ENCODE results near the gene SDHAF3. TPM values are rescaled to one million over a fixed set of nuclear protein-coding genes. Genes with fewer than 3 reads are reported as not detected.
"Not testable (repeated sequence)": the region's sequence is repeated elsewhere in the genome, so short reads cannot be mapped to it uniquely, and the experiment has no call there.

The SDHAF3 gene
- total RNA-seq, 1 experiment from 2014 or later = 63.4 TPM

DNA sequence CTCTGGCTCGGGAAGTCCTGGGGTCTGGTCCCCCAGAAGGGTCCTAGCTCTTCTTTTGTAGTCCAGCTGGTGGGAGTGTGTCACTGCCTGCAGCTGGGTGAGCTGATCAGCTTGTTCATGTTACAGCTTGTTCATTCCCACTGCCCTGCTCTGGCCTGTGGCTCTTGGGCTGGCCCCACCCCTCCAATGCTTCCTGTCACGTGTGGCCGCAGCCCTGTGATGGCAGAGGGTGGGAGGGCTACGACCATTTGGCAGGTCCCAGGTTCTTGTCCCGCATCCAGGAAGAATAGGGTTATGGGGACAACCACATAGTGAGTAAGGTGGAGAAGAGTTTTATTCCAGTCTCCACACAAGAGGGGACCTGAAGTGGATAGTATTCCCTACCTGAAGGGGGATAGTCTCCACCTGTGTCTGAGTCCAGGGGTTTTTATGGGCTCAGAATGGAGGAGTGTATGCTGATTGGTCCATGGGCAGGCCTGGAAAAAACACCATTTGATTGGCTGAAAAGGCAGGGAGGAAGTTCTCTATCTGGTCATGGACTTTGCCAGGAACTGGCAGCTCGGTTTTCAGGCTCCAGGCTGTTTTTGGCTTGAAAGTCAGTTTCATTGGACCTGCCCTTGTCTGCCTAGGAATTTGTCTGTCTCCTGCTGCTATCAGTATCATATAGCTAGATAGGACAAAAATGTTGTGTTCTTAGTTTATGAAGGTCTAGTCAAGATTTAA, 13.1 kb downstream of the SDHAF3 start:
- no peak for DNase-seq
- Histone ChIP-seq H4K20me1 (ENCODE audit: insufficient read depth, low read depth, low read length) (no peaks in the 10 kb centered on the region), H3K27ac (ENCODE audit: low read length) (no peak overlapping the region), H3K4me1 (ENCODE audit: low read length) (no peaks in the 10 kb centered on the region), H3K4me2 (ENCODE audit: low read depth, low read length, poor library complexity, severe bottlenecking) (no peak overlapping the region), H3K27me3 (ENCODE audit: low read length) (no peaks in the 10 kb centered on the region), H3K36me3 (ENCODE audit: insufficient read depth, low read length) (0 out of 2 replicates have a peak, but pooled peaks cover 10% of the 10 kb centered on the region), H3K9ac (ENCODE audit: low read length) (no peak overlapping the region), H3K9me2 (replicated peaks; ENCODE audit: insufficient read depth, low read length) (no peaks in the 10 kb centered on the region), H3K9me3 (ENCODE audit: low read length) (no peaks in the 10 kb centered on the region), H2AFZ (ENCODE audit: low read length) (no peak overlapping the region), H3K79me2 (ENCODE audit: low read length) (peaks cover 99% of the 10 kb centered on the region), H3K4me3 (ENCODE audit: low read length) (no peak overlapping the region)

DNA sequence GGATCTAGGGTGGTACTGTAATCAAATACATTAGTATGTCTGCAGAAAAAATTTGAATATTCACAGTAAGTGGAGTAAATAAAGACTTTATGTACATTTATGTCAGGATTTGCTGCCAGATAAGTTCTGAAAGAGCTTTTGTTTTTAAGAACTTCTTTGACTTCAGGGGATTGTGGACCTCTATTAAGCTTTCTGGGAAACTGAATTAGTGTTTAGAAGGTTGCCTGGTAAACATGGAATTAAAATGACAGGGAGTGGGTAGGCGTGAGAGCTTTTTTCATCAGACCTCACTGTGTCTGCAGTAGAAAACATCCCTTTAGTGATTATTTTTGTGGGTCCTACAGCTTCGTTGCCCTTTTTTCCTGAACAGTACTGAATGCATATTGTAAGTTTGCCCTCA, 15.7 kb downstream of the SDHAF3 start:
- Histone ChIP-seq H3K9ac (ENCODE audit: low read length) (no peak overlapping the region), H3K4me2 (ENCODE audit: low read depth, low read length, poor library complexity, severe bottlenecking) (no peak overlapping the region), H3K4me3 (ENCODE audit: low read length) (no peak overlapping the region), H4K20me1 (ENCODE audit: insufficient read depth, low read depth, low read length) (no peaks in the 10 kb centered on the region), H3K4me1 (ENCODE audit: low read length) (no peaks in the 10 kb centered on the region), H3K27me3 (ENCODE audit: low read length) (no peaks in the 10 kb centered on the region), H2AFZ (ENCODE audit: low read length) (no peak overlapping the region), H3K36me3 (ENCODE audit: insufficient read depth, low read length) (peaks cover 32% of the 10 kb centered on the region), H3K9me3 (ENCODE audit: low read length) (peaks cover 4% of the 10 kb centered on the region; the same call in 1 of the 2 replicates), H3K27ac (ENCODE audit: low read length) (no peak overlapping the region), H3K9me2 (replicated peaks; ENCODE audit: insufficient read depth, low read length) (no peaks in the 10 kb centered on the region), H3K79me2 (ENCODE audit: low read length) (peaks cover 98% of the 10 kb centered on the region)
- DNase-seq = no peak

DNA sequence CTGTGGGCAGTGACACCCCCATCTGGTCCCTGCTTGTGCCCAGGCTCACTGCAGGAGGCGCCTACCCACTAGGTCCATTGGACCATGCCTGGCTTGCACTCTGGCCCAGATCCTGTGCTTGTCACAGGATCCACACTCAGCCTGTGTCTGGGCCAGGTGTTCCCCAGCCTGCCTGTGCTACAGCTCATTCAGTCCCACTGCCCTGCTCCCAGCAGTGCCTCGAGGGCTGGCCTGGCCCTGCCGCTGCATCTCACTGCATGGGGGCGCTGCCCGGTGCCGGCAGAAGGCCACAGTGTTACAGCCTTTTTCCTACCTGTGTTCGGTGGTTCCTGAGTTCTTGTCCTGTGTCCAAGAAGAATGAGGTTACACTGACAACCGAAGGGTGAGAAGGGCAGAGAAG, 21.3 kb downstream of the SDHAF3 start:
- Histone ChIP-seq H3K79me2 (ENCODE audit: low read length) (peaks cover 78% of the 10 kb centered on the region), H3K9me2 (replicated peaks; ENCODE audit: insufficient read depth, low read length) (no peaks in the 10 kb centered on the region), H4K20me1 (ENCODE audit: insufficient read depth, low read depth, low read length) (no peaks in the 10 kb centered on the region), H3K4me1 (ENCODE audit: low read length) (no peaks in the 10 kb centered on the region), H3K9ac (ENCODE audit: low read length) (no peak overlapping the region), H3K36me3 (ENCODE audit: insufficient read depth, low read length) (peaks cover 42% of the 10 kb centered on the region), H3K4me2 (ENCODE audit: low read depth, low read length, poor library complexity, severe bottlenecking) (no peak overlapping the region), H3K4me3 (ENCODE audit: low read length) (no peak overlapping the region), H3K27ac (ENCODE audit: low read length) (no peak overlapping the region), H3K9me3 (ENCODE audit: low read length) (peaks cover 18% of the 10 kb centered on the region), H3K27me3 (ENCODE audit: low read length) (no peaks in the 10 kb centered on the region), H2AFZ (ENCODE audit: low read length) (no peak overlapping the region)
- DNase-seq = no peak

DNA sequence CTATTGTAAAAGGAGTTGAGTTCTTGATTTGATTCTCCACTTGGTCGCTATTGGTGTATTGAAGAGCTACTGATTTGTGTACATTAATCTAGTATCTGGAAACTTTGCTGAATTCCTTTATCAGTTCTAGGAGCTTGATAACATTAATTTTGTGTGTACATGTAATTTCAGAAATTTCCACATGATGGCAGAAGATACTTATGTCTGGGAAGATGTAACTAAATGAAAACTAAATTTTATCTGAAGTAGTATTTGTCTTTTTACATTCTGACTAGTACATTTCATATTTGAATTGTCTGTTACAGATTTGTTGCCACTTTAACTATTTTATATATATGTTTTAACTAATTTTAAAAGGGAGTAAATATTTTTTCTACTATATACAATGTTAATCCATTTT, 27.6 kb downstream of the SDHAF3 start:
- Histone ChIP-seq H3K27me3 (ENCODE audit: low read length) (no peaks in the 10 kb centered on the region), H3K4me3 (ENCODE audit: low read length) (no peak overlapping the region), H3K9me2 (replicated peaks; ENCODE audit: insufficient read depth, low read length) (no peaks in the 10 kb centered on the region), H3K4me1 (ENCODE audit: low read length) (no peaks in the 10 kb centered on the region; the same call in 1 of the 2 replicates), H3K27ac (ENCODE audit: low read length) (no peak overlapping the region), H3K9ac (ENCODE audit: low read length) (no peak overlapping the region), H3K79me2 (ENCODE audit: low read length) (peaks cover 78% of the 10 kb centered on the region), H2AFZ (ENCODE audit: low read length) (no peak overlapping the region), H3K9me3 (ENCODE audit: low read length) (no peaks in the 10 kb centered on the region), H3K4me2 (ENCODE audit: low read depth, low read length, poor library complexity, severe bottlenecking) (no peak overlapping the region), H4K20me1 (ENCODE audit: insufficient read depth, low read depth, low read length) (no peaks in the 10 kb centered on the region), H3K36me3 (ENCODE audit: insufficient read depth, low read length) (peaks cover 16% of the 10 kb centered on the region)
- DNase-seq = peak; percentile 72

DNA sequence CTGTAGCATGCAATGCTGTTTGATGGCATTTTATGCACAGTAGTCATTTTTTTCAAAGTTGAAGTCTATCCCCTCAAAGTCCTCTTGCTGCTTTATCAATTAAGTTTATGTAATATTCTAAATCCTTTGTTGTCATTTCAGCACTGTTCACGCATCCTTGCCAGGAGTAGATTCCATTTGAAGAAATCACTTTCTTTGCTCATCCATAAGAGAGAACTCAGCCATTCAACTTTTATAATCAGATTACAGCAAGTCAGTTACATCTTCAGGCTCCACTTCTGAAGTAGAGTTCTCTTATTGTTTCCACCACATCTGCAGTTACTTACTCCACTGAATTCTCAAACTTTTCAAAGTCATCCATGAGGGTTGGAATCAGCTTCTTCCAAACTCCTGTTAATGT, 32.3 kb downstream of the SDHAF3 start:
- H4K20me1 ChIP-seq (ENCODE audit: insufficient read depth, low read depth, low read length) = no peaks in the 10 kb centered on the region
- no peaks in the 10 kb centered on the region for H3K9me2 ChIP-seq (replicated peaks; ENCODE audit: insufficient read depth, low read length)
- no peaks in the 10 kb centered on the region for H3K4me1 ChIP-seq (ENCODE audit: low read length)
- H3K27me3 ChIP-seq (ENCODE audit: low read length) = no peaks in the 10 kb centered on the region
- H3K9ac ChIP-seq (ENCODE audit: low read length) = no peak overlapping the region
- no peak overlapping the region for H3K27ac ChIP-seq (ENCODE audit: low read length)
- peaks cover 95% of the 10 kb centered on the region for H3K79me2 ChIP-seq (ENCODE audit: low read length)
- no peak overlapping the region for H2AFZ ChIP-seq (ENCODE audit: low read length)
- DNase-seq = no peak
- H3K36me3 ChIP-seq (ENCODE audit: insufficient read depth, low read length) = peaks cover 42% of the 10 kb centered on the region
- H3K4me3 ChIP-seq (ENCODE audit: low read length) = no peak overlapping the region
- no peak overlapping the region for H3K4me2 ChIP-seq (ENCODE audit: low read depth, low read length, poor library complexity, severe bottlenecking)
- H3K9me3 ChIP-seq (ENCODE audit: low read length) = no peaks in the 10 kb centered on the region

DNA sequence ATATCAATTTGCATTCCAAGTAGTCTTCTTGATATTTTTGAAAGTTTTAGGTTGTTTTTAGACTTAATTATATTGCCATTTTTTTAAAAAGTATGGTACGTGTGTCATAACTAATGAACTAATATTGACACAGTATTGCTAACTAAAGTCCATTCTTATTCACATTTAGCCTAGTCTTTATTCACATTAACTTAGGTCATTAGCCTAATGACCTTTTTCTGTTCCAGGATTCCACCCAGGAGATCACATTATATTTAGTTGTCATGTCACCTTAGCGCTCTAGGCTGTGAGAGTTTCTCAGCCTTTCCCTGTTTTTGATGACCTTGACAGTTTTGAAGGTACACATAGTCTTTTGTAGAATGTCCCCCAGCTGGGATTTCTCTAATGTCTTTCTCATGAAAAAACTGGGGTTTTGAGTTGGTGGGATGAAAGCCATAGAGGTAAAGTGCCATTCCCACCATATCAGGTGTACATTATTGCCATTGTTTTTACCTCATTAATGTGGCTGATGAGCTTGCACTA, 38.5 kb downstream of the SDHAF3 start:
- H3K27me3 ChIP-seq (ENCODE audit: low read length) = no peaks in the 10 kb centered on the region
- H3K9me2 ChIP-seq (replicated peaks; ENCODE audit: insufficient read depth, low read length) = no peaks in the 10 kb centered on the region
- peaks cover 1% of the 10 kb centered on the region for H3K9me3 ChIP-seq (ENCODE audit: low read length)
- no peak for DNase-seq
- no peak overlapping the region for H2AFZ ChIP-seq (ENCODE audit: low read length)
- peaks cover 86% of the 10 kb centered on the region for H3K79me2 ChIP-seq (ENCODE audit: low read length)
- no peak overlapping the region for H3K9ac ChIP-seq (ENCODE audit: low read length)
- no peaks in the 10 kb centered on the region for H4K20me1 ChIP-seq (ENCODE audit: insufficient read depth, low read depth, low read length)
- peaks cover 41% of the 10 kb centered on the region for H3K36me3 ChIP-seq (ENCODE audit: insufficient read depth, low read length)
- H3K4me3 ChIP-seq (ENCODE audit: low read length) = no peak overlapping the region
- H3K27ac ChIP-seq (ENCODE audit: low read length) = no peak overlapping the region
- H3K4me2 ChIP-seq (ENCODE audit: low read depth, low read length, poor library complexity, severe bottlenecking) = no peak overlapping the region
- no peaks in the 10 kb centered on the region for H3K4me1 ChIP-seq (ENCODE audit: low read length)

DNA sequence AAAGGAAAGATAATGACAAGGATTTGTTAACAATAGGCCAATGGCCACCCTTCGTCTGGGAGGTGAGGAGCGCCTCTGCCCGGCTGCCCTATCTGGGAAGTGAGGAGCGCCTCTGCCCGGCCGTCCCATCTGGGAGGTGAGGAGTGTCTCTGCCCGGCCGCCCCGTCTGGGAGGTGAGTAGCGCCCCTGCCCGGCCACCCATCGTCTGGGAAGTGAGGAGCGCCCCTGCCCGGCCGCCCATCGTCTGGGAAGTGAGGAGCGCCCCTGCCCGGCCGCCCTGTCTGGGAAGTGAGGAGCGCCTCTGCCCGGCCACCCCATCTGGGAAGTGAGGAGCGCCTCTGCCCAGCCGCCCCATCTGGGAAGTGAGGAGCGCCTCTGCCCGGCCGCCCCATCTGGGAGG, 42.5 kb downstream of the SDHAF3 start:
- H3K4me3 ChIP-seq (ENCODE audit: low read length); H3K4me2 ChIP-seq (ENCODE audit: low read depth, low read length, poor library complexity, severe bottlenecking); DNase-seq; H3K27me3 ChIP-seq (ENCODE audit: low read length); H3K9me3 ChIP-seq (ENCODE audit: low read length); H3K4me1 ChIP-seq (ENCODE audit: low read length); H3K9me2 ChIP-seq (replicated peaks; ENCODE audit: insufficient read depth, low read length); H3K27ac ChIP-seq (ENCODE audit: low read length); H3K9ac ChIP-seq (ENCODE audit: low read length); H4K20me1 ChIP-seq (ENCODE audit: insufficient read depth, low read depth, low read length); H2AFZ ChIP-seq (ENCODE audit: low read length): not testable (repeated sequence)
- H3K36me3 ChIP-seq (ENCODE audit: insufficient read depth, low read length) = peaks cover 42% of the 10 kb centered on the region
- peaks cover 84% of the 10 kb centered on the region for H3K79me2 ChIP-seq (ENCODE audit: low read length)

DNA sequence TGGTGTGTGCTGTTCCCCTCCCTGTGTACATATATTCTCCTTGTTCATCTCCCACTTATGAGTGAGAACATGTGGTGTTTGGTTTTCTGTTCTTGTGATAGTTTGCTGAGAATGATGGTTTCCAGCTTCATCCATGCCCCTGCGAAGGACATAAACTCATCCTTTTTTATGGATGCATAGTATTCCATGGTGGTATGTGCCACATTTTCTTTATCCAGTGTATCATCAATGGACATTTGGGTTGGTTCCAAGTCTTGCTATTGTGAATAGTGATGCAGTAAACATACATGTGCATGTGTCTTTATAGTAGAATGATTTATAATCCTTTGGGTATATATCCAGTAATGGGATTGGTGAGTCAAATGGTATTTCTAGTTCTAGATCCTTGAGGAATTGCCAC, 44.1 kb downstream of the SDHAF3 start:
- H3K27ac ChIP-seq (ENCODE audit: low read length); H3K9me2 ChIP-seq (replicated peaks; ENCODE audit: insufficient read depth, low read length); H2AFZ ChIP-seq (ENCODE audit: low read length); H3K4me1 ChIP-seq (ENCODE audit: low read length); DNase-seq; H3K9me3 ChIP-seq (ENCODE audit: low read length); H3K27me3 ChIP-seq (ENCODE audit: low read length); H3K4me2 ChIP-seq (ENCODE audit: low read depth, low read length, poor library complexity, severe bottlenecking); H3K9ac ChIP-seq (ENCODE audit: low read length); H3K4me3 ChIP-seq (ENCODE audit: low read length); H4K20me1 ChIP-seq (ENCODE audit: insufficient read depth, low read depth, low read length): not testable (repeated sequence)
- Histone ChIP-seq H3K36me3 (ENCODE audit: insufficient read depth, low read length) (peaks cover 37% of the 10 kb centered on the region), H3K79me2 (ENCODE audit: low read length) (peaks cover 84% of the 10 kb centered on the region)

Data from Karpas-422 (cell line).